ENCODE data around the gene RBM38. TPM values are rescaled to one million over a fixed set of nuclear protein-coding genes. Genes with fewer than 3 reads are reported as not detected.

RBM38 gene
- total RNA-seq, 1 donor from 2014 or later = 26.6 TPM

DNA sequence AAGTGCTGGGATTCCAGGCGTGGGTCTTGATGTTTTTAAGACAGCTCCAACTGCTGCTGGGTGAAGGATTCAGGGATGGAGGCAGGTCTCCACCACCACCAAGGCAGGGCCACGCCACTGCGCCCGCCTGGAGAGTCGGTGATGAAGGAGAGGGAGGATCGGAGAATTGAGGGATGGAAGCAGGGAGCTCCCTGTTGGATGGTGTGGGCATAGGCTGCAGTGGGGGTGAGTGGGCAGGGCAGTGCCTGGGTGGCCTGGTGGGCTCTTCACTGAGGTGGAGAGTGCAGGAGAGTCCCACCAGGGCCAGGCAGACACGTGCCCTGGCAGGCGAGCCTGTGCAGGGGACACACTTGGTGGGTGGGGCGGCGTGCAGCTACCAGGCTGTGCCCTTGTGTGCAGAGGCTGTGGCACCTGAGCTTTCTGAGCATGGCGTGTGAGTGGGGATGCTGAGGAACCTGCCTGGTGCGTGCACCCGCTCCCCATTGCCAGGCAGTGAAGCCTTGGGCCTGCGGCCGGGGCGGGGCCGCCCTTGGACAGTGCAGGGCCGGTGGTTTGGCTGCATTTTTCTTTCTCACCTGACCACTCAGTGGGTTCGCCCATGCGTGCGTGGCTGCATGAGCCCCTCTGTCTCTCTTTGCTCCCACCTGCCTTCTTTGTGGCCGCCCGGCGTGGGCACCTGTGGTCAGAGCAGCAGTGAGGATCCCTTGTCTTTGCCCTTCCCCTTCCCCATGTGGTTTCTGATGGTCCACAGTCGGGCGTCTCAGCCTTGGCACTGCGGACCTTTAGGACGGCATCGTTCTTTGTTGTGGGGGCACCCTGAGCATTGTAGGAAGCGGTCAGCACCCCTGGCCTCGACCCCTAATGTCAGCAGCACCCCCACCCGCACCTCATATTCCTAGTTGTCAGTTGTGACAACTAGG is 11.3 kb downstream of the RBM38 start:
- H3K36me3 ChIP-seq = no peaks in the 10 kb centered on the region
- peak overlapping the region; percentile 53 for H3K4me3 Mint-ChIP-seq
- H3K27ac Mint-ChIP-seq = no peak overlapping the region
- peaks cover 10% of the 10 kb centered on the region for H3K36me3 Mint-ChIP-seq
- H4K20me1 ChIP-seq (ENCODE audit: low read depth) = peaks cover 21% of the 10 kb centered on the region
- no peak overlapping the region for H3K4me3 ChIP-seq
- H3K4me1 Mint-ChIP-seq = peaks cover 17% of the 10 kb centered on the region
- no peak overlapping the region for H3K27ac ChIP-seq
- H3K4me2 ChIP-seq = no peak overlapping the region
- H2AFZ ChIP-seq (replicated peaks) = no peak overlapping the region
- no peaks in the 10 kb centered on the region for H3F3A ChIP-seq (ENCODE audit: low read depth)
- peaks cover 17% of the 10 kb centered on the region for H3K4me1 ChIP-seq
- H3K27me3 Mint-ChIP-seq (ENCODE audit: insufficient read depth, low read depth) = no peaks in the 10 kb centered on the region
- H3K9ac ChIP-seq = no peak overlapping the region
- no peaks in the 10 kb centered on the region for H3K9me3 ChIP-seq (ENCODE audit: low read depth)
- no peaks in the 10 kb centered on the region for H3K9me3 Mint-ChIP-seq
- TF ChIP-seq EZH2 (IDR thresholded peaks at IDR 0.05) = no peak
- TF ChIP-seq, protein P1, sequence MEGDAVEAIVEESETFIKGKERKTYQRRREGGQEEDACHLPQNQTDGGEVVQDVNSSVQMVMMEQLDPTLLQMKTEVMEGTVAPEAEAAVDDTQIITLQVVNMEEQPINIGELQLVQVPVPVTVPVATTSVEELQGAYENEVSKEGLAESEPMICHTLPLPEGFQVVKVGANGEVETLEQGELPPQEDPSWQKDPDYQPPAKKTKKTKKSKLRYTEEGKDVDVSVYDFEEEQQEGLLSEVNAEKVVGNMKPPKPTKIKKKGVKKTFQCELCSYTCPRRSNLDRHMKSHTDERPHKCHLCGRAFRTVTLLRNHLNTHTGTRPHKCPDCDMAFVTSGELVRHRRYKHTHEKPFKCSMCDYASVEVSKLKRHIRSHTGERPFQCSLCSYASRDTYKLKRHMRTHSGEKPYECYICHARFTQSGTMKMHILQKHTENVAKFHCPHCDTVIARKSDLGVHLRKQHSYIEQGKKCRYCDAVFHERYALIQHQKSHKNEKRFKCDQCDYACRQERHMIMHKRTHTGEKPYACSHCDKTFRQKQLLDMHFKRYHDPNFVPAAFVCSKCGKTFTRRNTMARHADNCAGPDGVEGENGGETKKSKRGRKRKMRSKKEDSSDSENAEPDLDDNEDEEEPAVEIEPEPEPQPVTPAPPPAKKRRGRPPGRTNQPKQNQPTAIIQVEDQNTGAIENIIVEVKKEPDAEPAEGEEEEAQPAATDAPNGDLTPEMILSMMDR (IDR thresholded peaks at IDR 0.05) = no peak
- TF ChIP-seq EZH2phosphoT487 (IDR thresholded peaks at IDR 0.05) = no peak
- DNase-seq (ENCODE audit: low spot score) = no peak
- H3K27me3 ChIP-seq = no peaks in the 10 kb centered on the region
- H3K79me2 ChIP-seq (ENCODE audit: low read depth) = peaks cover 46% of the 10 kb centered on the region

DNA sequence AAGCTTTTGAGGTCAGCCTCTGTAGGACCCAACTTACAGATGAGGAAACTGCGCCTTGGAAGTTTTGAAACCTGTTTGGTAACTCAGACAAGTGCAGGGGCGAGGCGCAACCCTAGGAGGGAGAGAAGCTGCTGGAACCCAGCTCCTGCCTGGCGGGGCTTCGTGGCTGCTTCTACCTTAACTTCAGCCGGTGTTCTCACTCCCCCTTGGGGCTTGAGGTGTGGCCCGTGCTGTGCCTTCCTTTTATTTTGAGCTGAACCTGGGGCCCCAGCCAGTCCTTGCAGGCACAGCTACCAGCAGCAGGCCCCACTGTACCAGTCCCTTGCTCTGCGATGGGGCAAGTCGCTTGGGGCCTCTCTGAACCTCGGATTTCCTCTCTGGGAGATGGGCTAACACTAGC is 12.0 kb downstream of the RBM38 start:
- Mint-ChIP-seq H3K4me1 (peaks cover 16% of the 10 kb centered on the region), H3K4me3 (no peak overlapping the region), H3K36me3 (peaks cover 14% of the 10 kb centered on the region), H3K27ac (no peak overlapping the region), H3K9me3 (no peaks in the 10 kb centered on the region), H3K27me3 (ENCODE audit: insufficient read depth, low read depth) (no peaks in the 10 kb centered on the region)
- Histone ChIP-seq H3K4me2 (no peak overlapping the region), H3K79me2 (ENCODE audit: low read depth) (peaks cover 39% of the 10 kb centered on the region), H2AFZ (replicated peaks) (no peak overlapping the region), H3F3A (ENCODE audit: low read depth) (no peaks in the 10 kb centered on the region), H3K27me3 (no peaks in the 10 kb centered on the region), H3K9ac (no peak overlapping the region), H4K20me1 (ENCODE audit: low read depth) (peaks cover 18% of the 10 kb centered on the region), H3K9me3 (ENCODE audit: low read depth) (no peaks in the 10 kb centered on the region), H3K4me3 (no peak overlapping the region), H3K36me3 (no peaks in the 10 kb centered on the region), H3K4me1 (peaks cover 17% of the 10 kb centered on the region), H3K27ac (no peak overlapping the region)
- DNase-seq (ENCODE audit: low spot score) = no peak
- TF ChIP-seq, protein P1 (IDR thresholded peaks at IDR 0.05) = no peak
- TF ChIP-seq EZH2 (IDR thresholded peaks at IDR 0.05) (no peak), EZH2phosphoT487 (IDR thresholded peaks at IDR 0.05) (no peak)

DNA sequence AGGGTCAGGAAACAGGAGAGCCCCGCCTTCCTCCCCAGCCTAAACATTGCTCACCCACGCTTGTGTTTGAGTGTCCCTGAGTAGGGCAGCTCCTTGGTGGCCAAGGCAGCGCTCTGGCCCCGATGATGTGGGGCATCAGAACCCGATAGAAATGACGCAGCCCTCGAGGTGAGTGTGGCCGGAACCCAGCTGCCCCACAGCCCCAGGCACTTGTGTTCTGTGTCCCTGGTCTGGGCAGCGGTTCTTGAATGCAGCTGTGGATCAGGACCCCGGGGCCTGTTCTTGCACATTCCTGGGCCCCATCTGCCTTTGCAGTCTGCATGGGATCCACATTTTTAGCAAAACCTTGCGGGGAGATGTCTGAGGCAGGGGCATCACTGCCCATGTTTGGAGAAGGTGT is 12.8 kb downstream of the RBM38 start:
- Mint-ChIP-seq H3K27me3 (ENCODE audit: insufficient read depth, low read depth) (no peaks in the 10 kb centered on the region), H3K9me3 (no peaks in the 10 kb centered on the region), H3K4me3 (no peak overlapping the region), H3K4me1 (peaks cover 15% of the 10 kb centered on the region), H3K27ac (no peak overlapping the region), H3K36me3 (peaks cover 12% of the 10 kb centered on the region)
- peaks cover 10% of the 10 kb centered on the region for H3K4me1 ChIP-seq
- no peaks in the 10 kb centered on the region for H3K27me3 ChIP-seq
- no peak overlapping the region for H3K27ac ChIP-seq
- no peak overlapping the region for H3K4me2 ChIP-seq
- no peak overlapping the region for H3K4me3 ChIP-seq
- H3K36me3 ChIP-seq = no peaks in the 10 kb centered on the region
- H2AFZ ChIP-seq (replicated peaks) = no peak overlapping the region
- DNase-seq (ENCODE audit: low spot score) = no peak
- no peaks in the 10 kb centered on the region for H3K9me3 ChIP-seq (ENCODE audit: low read depth)
- H3K9ac ChIP-seq = no peak overlapping the region
- TF ChIP-seq EZH2phosphoT487 (IDR thresholded peaks at IDR 0.05) (no peak), EZH2 (IDR thresholded peaks at IDR 0.05) (no peak)
- TF ChIP-seq, protein P1 (IDR thresholded peaks at IDR 0.05) = no peak
- H3K79me2 ChIP-seq (ENCODE audit: low read depth) = peaks cover 31% of the 10 kb centered on the region
- peaks cover 10% of the 10 kb centered on the region for H4K20me1 ChIP-seq (ENCODE audit: low read depth)
- H3F3A ChIP-seq (ENCODE audit: low read depth) = no peaks in the 10 kb centered on the region

Data from neural progenitor cell (in vitro differentiated cells).